SK-N-SH treated with all-trans-retinoic acid at 6 μM for 48 hours (cell line): ENCODE results near the gene ATG10.

Experiments
- ATAC-seq: fragments of 200-7000 bp; cut with Tn5 transposase; 3 replicates; pipeline ENCODE4 v1.9.1; 2020; ENCODE audit warnings: mild to moderate bottlenecking, moderate library complexity
- SNAI2 ChIP-seq: fragments of 250-450 bp; sonication (Bioruptor Pico); IDR thresholded peaks from 2 replicates; pipeline ENCODE4 v1.5.0; 2020; ENCODE audit warnings: mild to moderate bottlenecking, moderate library complexity
- TF ChIP-seq, protein P1 (sequence below): fragments of 250-450 bp; sonication (Bioruptor Pico); IDR thresholded peaks from 2 replicates; pipeline ENCODE4 v1.5.0; 2020; ENCODE audit warnings: mild to moderate bottlenecking, moderate library complexity
- TF ChIP-seq, protein P2 (sequence below): fragments of 250-450 bp; sonication (Bioruptor Pico); IDR thresholded peaks from 2 replicates; pipeline ENCODE4 v1.8.0; 2021; ENCODE audit warnings: low read depth, mild to moderate bottlenecking, moderate library complexity, borderline replicate concordance

The ATG10 gene

DNA sequence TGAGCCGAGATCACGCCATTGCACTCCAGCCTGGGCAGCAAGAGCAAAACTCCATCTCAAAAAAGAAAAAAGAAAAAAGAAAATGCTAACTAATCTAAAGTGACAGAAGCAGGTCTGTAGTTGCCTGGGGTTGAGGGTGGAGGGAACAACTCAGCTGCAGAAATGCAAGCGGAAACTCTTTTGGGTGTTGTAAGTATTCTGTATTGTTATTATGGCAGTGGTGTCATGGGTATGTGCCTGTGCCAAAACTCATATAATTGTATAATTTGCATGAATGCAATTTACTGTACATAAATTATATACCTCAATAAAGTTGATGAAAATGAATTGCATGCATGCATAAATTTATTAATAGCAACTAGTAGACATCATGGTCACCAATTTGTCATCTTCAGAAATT, 329.4 kb downstream of the ATG10 start:
- TF ChIP-seq, protein P1, sequence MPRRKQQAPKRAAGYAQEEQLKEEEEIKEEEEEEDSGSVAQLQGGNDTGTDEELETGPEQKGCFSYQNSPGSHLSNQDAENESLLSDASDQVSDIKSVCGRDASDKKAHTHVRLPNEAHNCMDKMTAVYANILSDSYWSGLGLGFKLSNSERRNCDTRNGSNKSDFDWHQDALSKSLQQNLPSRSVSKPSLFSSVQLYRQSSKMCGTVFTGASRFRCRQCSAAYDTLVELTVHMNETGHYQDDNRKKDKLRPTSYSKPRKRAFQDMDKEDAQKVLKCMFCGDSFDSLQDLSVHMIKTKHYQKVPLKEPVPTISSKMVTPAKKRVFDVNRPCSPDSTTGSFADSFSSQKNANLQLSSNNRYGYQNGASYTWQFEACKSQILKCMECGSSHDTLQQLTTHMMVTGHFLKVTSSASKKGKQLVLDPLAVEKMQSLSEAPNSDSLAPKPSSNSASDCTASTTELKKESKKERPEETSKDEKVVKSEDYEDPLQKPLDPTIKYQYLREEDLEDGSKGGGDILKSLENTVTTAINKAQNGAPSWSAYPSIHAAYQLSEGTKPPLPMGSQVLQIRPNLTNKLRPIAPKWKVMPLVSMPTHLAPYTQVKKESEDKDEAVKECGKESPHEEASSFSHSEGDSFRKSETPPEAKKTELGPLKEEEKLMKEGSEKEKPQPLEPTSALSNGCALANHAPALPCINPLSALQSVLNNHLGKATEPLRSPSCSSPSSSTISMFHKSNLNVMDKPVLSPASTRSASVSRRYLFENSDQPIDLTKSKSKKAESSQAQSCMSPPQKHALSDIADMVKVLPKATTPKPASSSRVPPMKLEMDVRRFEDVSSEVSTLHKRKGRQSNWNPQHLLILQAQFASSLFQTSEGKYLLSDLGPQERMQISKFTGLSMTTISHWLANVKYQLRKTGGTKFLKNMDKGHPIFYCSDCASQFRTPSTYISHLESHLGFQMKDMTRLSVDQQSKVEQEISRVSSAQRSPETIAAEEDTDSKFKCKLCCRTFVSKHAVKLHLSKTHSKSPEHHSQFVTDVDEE (CRISPR knock-in tag): no peak
- TF ChIP-seq SNAI2: no peak
- TF ChIP-seq, protein P2, sequence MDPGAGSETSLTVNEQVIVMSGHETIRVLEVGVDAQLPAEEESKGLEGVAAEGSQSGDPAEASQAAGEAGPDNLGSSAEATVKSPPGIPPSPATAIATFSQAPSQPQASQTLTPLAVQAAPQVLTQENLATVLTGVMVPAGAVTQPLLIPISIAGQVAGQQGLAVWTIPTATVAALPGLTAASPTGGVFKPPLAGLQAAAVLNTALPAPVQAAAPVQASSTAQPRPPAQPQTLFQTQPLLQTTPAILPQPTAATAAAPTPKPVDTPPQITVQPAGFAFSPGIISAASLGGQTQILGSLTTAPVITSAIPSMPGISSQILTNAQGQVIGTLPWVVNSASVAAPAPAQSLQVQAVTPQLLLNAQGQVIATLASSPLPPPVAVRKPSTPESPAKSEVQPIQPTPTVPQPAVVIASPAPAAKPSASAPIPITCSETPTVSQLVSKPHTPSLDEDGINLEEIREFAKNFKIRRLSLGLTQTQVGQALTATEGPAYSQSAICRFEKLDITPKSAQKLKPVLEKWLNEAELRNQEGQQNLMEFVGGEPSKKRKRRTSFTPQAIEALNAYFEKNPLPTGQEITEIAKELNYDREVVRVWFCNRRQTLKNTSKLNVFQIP (CRISPR knock-in tag): no peak
- no peak for ATAC-seq
